ENCODE data around the gene MYMK. TPM values are rescaled to one million over a fixed set of nuclear protein-coding genes. Genes with fewer than 3 reads are reported as not detected.

MYMK gene
- total and polyA plus RNA-seq, 12 donors: not detected

DNA sequence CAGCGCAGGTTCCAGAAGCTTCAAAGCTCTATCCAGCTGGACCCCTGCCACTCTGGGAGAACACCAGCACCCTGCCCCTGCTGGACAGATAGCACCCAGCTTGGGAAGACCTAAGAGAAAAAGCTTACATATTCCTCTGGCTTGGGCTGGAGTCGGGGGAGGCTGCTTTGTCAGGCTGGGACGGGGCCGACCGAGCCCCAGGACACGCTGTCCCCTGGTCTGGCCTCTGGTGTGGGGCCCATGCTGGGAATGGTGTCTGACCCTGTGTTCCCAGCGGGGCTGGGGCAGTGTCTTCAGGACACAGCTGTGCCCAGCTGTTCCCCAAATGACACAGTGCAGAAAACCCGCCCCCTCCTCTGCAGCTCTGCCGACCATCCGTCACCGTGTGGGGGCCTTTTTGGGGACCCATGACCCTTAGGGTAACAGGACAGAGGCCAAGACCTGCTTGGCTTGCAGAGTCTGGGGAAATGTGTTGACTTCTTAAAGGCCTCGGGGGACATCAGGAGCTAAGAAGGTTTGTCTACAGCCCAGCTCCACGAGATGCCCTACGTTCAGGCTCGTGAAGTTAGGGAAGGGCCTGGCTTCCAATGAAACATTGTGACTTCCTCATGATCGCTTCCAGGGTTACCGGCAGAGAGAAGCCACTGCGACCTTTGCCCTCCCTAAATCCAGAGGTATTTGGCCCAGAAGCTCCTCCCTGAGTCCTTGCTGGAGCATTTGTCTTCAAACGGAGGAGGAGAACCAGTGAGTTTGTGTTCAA is 25.4 kb downstream of the MYMK start:
- DNase-seq (peak in 1 of 2 donors; percentile 58), ATAC-seq (peak; percentile 15 to 82 (median 64))
- 58 to 65% methylated on average over 19 of the region's 19 CpGs for WGBS, 2 donors
- peaks cover 0 to 18% (median 10%) of the 10 kb centered on the region in 9 donors for H3K4me1 ChIP-seq
- intact Hi-C loops (cut with DNase I): no loop called here
- no peak overlapping the region for H3K4me3 ChIP-seq
- peaks cover 0 to 23% (median 19%) of the 10 kb centered on the region in 11 donors for H3K9me3 ChIP-seq
- H3K36me3 ChIP-seq: no peaks in the 10 kb centered on the region
- H3K27me3 ChIP-seq: peaks cover 0 to 6% (median 0%) of the 10 kb centered on the region in 7 donors
- TF ChIP-seq, protein P1, sequence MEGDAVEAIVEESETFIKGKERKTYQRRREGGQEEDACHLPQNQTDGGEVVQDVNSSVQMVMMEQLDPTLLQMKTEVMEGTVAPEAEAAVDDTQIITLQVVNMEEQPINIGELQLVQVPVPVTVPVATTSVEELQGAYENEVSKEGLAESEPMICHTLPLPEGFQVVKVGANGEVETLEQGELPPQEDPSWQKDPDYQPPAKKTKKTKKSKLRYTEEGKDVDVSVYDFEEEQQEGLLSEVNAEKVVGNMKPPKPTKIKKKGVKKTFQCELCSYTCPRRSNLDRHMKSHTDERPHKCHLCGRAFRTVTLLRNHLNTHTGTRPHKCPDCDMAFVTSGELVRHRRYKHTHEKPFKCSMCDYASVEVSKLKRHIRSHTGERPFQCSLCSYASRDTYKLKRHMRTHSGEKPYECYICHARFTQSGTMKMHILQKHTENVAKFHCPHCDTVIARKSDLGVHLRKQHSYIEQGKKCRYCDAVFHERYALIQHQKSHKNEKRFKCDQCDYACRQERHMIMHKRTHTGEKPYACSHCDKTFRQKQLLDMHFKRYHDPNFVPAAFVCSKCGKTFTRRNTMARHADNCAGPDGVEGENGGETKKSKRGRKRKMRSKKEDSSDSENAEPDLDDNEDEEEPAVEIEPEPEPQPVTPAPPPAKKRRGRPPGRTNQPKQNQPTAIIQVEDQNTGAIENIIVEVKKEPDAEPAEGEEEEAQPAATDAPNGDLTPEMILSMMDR (IDR thresholded peaks at IDR 0.05): peak in 2 of 9 donors; percentile 13 to 20
- H3K27ac ChIP-seq: peak overlapping the region in 2 of 10 donors; percentile 17 to 21

DNA sequence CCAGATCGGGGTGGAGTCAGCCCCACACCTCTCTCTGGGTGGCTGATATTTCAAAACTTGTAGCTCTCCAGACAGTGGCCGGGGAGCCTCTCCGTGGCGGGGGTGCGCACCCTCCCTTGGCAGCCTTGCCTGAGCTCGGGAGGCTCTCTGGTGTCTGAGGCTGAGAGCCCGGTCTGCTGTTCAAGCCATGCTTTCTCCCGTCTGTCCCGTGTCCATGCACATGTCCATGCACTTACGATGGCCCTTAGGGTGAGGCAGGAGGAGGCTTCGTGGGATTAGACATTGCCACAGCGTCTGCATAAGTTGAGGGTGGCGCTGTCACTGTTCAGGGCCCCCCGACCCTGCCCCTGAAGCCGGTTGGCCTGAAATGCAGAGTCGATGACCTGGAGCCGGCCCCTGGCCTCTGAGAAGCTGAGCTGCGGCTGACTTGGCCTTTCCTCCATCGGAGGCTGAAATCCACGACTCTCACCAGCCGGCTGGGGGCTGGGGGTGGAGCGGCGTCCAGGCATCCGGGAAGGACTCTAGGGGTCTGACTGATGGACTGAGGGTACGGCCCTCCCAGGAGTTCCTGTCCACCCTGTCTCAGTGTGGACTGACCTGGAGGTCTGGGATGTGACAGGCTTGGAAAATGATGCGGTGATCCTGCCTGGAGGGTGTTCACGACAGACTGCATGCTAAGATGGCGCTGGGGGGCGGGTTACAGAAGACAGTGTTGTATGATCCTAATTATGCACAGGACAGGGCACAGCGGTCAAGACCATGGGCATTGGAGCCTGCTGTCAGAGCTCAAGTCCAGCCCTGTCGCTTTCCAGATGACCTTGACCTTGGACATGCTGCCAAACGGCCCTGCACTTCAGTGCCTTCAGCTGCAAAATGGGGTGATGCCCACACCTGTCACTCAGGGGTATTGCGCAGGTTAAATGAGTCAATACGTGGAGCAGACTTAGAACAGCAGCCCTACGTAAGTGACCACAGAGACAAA is 27.6 kb downstream of the MYMK start:
- intact Hi-C loops (cut with DNase I): no loop called here
- H3K9me3 ChIP-seq: peaks cover 0 to 13% (median 10%) of the 10 kb centered on the region in 11 donors
- no peak overlapping the region for H3K4me3 ChIP-seq
- H3K4me1 ChIP-seq: peaks cover 7 to 31% (median 21%) of the 10 kb centered on the region in 9 donors
- DNase-seq: no peak
- 69 to 73% methylated on average over 35 of the region's 35 CpGs for WGBS, 2 donors
- H3K27ac ChIP-seq: no peak overlapping the region
- H3K36me3 ChIP-seq: no peaks in the 10 kb centered on the region
- peaks cover 0 to 6% (median 0%) of the 10 kb centered on the region in 7 donors for H3K27me3 ChIP-seq
- TF ChIP-seq, protein P1 (IDR thresholded peaks at IDR 0.05): no peak
- no peak for ATAC-seq

DNA sequence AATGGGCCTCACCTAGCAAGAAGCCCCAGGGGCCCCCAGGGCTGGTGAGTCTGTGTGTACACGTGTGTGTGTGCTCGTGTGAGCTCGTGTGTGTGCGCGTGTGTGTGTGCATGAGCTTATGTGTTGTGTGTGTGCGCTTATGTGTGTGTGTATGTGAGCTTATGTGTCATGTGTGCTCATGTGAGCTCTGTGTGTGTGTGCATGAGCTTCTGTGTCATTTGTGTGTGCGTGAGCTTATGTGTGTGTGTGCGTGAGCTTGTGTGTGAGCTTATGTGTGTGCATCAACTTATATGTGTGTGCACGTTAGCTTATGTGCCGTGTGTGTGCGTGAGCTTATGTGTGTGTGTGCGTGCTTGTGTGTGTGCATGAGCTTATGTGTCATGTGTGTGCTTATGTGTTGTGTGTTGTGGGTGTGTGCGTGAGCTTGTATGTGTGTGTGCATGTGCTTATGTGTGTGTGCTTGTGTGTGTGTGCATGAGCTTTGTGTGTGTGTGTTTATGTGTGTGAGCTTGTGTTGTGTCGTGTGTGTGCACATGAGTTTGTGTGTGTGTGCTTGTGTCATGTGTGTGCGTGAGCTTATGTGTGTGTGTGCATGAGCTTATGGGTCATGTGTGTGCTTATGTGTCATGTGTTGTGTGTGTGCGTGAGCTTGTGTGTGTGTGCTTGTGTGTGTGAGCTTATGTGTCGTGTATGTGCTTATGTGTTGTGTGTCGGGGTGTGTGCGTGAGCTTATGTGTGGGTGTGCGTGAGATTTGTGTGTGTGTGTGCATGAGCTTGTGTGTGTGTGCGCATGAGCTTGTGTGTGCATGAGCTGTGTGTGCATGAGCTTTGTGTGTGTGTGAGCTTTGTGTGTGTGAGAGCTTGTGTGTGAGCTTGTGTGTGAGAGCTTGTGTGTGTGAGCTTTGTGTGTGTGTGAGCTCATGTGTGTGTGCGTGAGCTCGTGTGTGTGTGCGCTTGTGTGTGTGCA is 29.1 kb downstream of the MYMK start:
- intact Hi-C loops (cut with DNase I): no loop called here
- Histone ChIP-seq H3K9me3 (no peaks in the 10 kb centered on the region), H3K36me3 (no peaks in the 10 kb centered on the region), H3K4me3 (no peak overlapping the region), H3K27me3 (peaks cover 0 to 6% (median 0%) of the 10 kb centered on the region in 7 donors), H3K4me1 (peaks cover 11 to 40% (median 28%) of the 10 kb centered on the region in 9 donors), H3K27ac (no peak overlapping the region)
- WGBS, 2 donors: 94% methylated on average over 24 of the region's 24 CpGs
- TF ChIP-seq, protein P1 (IDR thresholded peaks at IDR 0.05): no peak
- ATAC-seq: no peak
- DNase-seq: no peak

All from heart right ventricle (tissue), 16 donors.